Measurements from ENCODE around the gene PGAP6. TPM values are rescaled to one million over a fixed set of nuclear protein-coding genes. Genes with fewer than 3 reads are reported as not detected.
"Not testable (repeated sequence)": the region's sequence is repeated elsewhere in the genome, so short reads cannot be mapped to it uniquely, and the experiment has no call there.

PGAP6 gene
- total RNA-seq, 1 experiment from 2014 or later, result 111 TPM

DNA sequence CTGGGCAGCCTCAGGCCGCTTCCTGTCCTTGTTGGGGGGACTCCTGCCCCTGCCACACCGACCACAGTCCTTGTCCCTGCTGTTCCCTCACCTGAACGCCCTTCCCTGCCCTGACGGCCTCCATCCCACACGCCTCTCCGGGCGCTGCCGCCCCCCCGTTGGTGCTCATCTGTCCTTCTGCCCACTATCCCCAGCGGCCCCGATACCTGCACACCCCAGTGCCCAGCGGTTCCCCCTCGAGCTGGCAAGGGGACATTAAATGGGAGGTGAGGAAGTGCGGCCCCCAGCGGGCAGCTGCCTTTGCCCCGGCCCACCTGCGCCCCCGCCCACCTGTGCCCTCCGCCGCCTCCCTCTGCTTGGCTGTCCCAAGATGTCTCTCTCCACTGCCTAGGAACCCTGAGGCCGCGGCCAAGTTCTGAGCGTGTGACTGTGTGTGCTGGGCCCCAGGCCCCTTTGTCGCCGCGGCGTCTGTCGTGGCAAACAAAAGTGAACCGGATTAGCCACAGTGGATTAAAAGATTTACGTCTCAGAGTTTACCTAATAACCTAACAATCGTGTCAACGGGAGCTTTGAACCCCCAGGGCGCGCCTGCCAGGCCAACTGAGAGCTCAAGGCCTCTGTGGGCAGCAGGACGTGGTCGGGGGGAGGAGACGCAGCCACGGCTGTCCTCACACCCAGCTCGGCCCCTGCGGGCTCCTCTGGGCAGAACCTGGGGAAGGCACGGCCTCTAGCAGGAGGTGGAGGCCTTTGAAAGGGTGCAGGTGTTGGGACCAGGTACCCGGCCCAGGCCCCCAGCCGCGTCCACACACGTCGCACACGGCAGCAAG lies 21.7 kb downstream of the PGAP6 start:
- DNase-seq (ENCODE audit: low read depth), result no peak
- in situ Hi-C loops (cut with HindIII; ENCODE audit: low pct_unique_long_range_greater_than_20kb, low sequenced_read_pairs), result no loop called here

GRCh38 chr16:359067-359763 lies 22.6 kb downstream of the PGAP6 start:
- in situ Hi-C loops (cut with HindIII; ENCODE audit: low pct_unique_long_range_greater_than_20kb, low sequenced_read_pairs), result no loop called here
- DNase-seq (ENCODE audit: low read depth), result no peak

DNA sequence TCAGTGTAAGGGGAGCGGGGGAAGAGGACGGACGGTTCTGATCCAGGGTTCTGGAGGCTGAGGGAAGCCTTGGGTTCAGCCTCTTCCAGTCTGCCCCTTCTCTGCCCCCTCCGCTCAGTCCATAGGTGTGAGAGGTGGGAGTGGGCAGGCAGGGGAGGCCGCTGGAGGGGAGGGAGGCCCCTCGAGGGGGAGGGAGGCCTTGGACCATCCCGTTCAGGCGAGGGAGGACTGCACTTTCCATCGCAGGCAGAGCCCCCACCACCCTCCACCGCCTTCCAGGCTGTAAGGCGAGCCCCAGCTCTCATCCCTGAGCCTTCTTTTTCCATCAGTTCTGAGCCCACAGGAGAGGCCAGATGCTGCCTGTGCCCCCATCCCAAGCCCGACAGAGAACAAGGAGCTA lies 25.0 kb downstream of the PGAP6 start:
- DNase-seq (ENCODE audit: low read depth), result no peak
- in situ Hi-C loops (cut with HindIII; ENCODE audit: low pct_unique_long_range_greater_than_20kb, low sequenced_read_pairs), result no loop called here

GRCh38 chr16:354971-355461 lies 26.8 kb downstream of the PGAP6 start:
- DNase-seq (ENCODE audit: low read depth), result no peak
- in situ Hi-C loops (cut with HindIII; ENCODE audit: low pct_unique_long_range_greater_than_20kb, low sequenced_read_pairs), result no loop called here

- no peak for DNase-seq (ENCODE audit: low read depth)
- in situ Hi-C loops (cut with HindIII; ENCODE audit: low pct_unique_long_range_greater_than_20kb, low sequenced_read_pairs), result no loop called here
Observed at GRCh38 chr16:354291-354881, 27.4 kb downstream of the PGAP6 start.

- DNase-seq (ENCODE audit: low read depth), result no peak
- in situ Hi-C loops (cut with HindIII; ENCODE audit: low pct_unique_long_range_greater_than_20kb, low sequenced_read_pairs), result no loop called here
Observed at GRCh38 chr16:353404-354290, 28.1 kb downstream of the PGAP6 start.

GRCh38 chr16:352547-353403 lies 29.0 kb downstream of the PGAP6 start, which contains the start of gene AXIN1:
TSS of gene AXIN1 (minus strand) at chr16:352723. CDS start at chr16:347025, 5,698 bp downstream.
- in situ Hi-C loops (cut with HindIII; ENCODE audit: low pct_unique_long_range_greater_than_20kb, low sequenced_read_pairs), result no loop called here
- peak; percentile 89 for DNase-seq (ENCODE audit: low read depth)

- in situ Hi-C loops (cut with HindIII; ENCODE audit: low pct_unique_long_range_greater_than_20kb, low sequenced_read_pairs), result no loop called here
- DNase-seq (ENCODE audit: low read depth), result no peak
Observed at GRCh38 chr16:351804-352520, 29.8 kb downstream of the PGAP6 start.

DNA sequence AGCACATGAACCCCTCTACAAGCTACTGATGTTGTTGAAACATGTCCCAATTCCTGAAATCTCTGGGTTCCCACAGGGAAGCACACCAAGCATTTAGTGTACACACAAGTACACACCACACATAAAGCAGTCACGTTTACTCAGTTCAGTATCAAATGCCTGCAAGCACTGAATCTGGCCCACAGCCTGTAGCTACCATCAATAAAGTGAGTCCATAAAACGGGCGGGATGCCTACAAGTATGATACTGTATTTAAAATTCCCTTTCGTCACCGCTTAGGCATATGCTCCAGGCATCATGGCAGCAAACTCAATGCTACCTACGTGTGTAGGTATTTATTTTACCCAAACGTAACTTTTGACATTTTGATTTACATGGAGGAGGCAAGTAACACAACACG lies 31.6 kb downstream of the PGAP6 start:
- DNase-seq (ENCODE audit: low read depth), result no peak
- in situ Hi-C loops (cut with HindIII; ENCODE audit: low pct_unique_long_range_greater_than_20kb, low sequenced_read_pairs), result no loop called here

DNA sequence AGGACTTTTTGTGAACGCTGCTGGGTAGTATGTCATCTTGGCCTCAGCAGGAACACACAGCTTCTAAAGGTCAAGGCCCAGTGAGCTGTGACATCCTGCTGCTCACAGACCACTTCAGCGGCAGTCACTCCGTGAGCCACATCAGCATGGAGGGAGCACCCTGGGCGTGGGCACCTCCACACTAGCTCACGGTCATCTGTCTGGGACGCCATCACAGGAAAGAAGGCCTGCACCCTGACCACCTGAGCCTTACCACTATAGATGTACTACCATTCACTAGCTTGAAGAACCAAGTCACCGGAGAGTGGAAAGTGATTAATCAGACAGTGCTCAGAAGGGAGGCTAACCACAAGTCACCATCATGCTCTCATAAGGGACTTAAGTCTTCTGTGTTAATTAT lies 32.6 kb downstream of the PGAP6 start:
- in situ Hi-C loops (cut with HindIII; ENCODE audit: low pct_unique_long_range_greater_than_20kb, low sequenced_read_pairs), result no loop called here
- peak; percentile 90 for DNase-seq (ENCODE audit: low read depth)

DNA sequence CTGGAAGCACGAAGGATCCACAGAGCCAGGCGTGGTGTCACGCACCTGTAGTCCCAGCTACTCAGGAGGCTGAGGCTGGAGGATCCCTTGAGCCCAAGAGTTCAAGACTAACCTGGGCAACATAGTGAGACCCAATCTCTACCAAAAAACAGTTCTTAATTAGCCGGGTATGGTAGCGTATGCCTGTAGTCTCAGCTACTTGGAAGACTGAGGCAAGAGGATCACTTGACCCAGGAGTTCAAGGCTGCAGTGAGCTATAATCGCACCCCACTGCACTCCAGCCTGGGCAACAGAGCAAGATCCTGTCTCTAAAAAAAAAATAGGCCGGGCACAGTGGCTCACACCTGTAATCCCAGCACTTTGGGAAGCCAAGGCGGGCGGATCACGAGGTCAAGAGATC lies 33.3 kb downstream of the PGAP6 start:
- in situ Hi-C loops (cut with HindIII; ENCODE audit: low pct_unique_long_range_greater_than_20kb, low sequenced_read_pairs); DNase-seq (ENCODE audit: low read depth): not testable (repeated sequence)

DNA sequence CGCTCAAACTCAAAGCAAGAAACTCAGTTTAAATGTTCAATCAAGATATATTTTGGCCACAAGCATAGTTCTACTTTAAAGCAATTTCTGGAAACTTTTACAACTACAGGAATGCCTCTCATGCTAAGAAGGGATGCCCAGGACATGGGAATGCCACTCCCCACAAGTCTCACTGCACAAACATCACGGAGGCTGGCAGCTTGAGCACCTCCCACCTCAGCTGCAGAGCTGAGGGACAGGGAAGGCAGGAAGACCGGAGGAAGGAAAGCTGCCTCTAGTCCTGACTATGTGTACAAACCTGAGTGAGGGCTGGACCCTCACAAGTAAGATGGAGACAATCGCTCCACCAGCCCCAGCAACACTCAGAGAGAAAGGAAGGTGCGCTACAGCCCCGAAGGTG lies 34.6 kb downstream of the PGAP6 start:
- DNase-seq (ENCODE audit: low read depth), result no peak
- in situ Hi-C loops (cut with HindIII; ENCODE audit: low pct_unique_long_range_greater_than_20kb, low sequenced_read_pairs), result no loop called here

DNA sequence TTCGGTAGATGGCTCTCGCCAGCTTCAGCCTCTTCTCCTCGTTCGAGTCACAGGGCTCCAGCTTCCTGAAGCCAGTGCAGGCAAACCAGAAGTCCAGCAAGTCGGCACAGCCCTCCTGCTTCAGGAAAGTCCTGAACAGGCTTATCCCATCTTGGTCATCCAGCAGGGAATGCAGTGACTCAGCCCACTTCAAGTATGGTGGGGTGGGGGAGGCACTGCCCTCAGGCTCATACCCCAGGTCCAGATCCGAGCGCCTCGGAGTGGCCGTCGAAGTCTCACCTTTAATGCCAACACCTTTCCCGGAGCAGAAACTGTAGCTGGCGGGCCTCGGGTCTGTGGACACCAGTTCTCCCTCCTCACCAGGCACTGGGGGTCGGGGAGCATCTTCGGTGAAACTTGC lies 35.2 kb downstream of the PGAP6 start:
- in situ Hi-C loops (cut with HindIII; ENCODE audit: low pct_unique_long_range_greater_than_20kb, low sequenced_read_pairs), result no loop called here
- DNase-seq (ENCODE audit: low read depth), result no peak

- no peak for DNase-seq (ENCODE audit: low read depth)
- in situ Hi-C loops (cut with HindIII; ENCODE audit: low pct_unique_long_range_greater_than_20kb, low sequenced_read_pairs), result no loop called here
Observed at GRCh38 chr16:345772-346171, 36.0 kb downstream of the PGAP6 start.

GRCh38 chr16:342455-343213 lies 39.1 kb downstream of the PGAP6 start:
- in situ Hi-C loops (cut with HindIII; ENCODE audit: low pct_unique_long_range_greater_than_20kb, low sequenced_read_pairs), result no loop called here
- no peak for DNase-seq (ENCODE audit: low read depth)

- DNase-seq (ENCODE audit: low read depth); in situ Hi-C loops (cut with HindIII; ENCODE audit: low pct_unique_long_range_greater_than_20kb, low sequenced_read_pairs): not testable (repeated sequence)
Observed at GRCh38 chr16:341974-342336, 39.8 kb downstream of the PGAP6 start.

Data from Caki2 (cell line).